Measurements from ENCODE around the gene ZC3H6.

DNA sequence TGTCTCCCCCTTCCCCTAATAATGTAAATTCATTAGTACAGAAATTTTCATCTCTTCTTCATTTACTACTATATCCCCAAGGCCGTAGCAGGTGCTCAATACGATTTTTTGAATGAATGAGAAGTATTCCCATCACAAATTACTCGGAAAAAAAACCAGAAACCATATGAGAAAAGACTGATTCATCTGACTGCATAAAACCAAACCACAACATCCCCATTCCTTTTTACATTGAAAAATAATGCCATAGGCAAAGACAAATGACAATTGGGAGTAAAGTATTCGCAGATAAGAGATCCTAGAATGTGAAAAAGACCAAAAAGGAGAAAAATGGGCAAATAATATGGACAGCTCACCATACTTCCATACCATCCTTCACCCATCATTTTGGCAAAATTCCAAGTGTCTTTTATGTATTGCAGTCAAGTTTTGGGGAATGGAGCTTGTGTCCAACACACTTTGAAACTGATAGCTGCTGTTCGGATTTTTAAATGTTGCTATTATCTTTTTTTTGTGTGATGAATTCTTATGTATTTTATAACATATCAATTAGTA, 22.1 kb upstream of the ZC3H6 start:
- TF ChIP-seq, protein P1, sequence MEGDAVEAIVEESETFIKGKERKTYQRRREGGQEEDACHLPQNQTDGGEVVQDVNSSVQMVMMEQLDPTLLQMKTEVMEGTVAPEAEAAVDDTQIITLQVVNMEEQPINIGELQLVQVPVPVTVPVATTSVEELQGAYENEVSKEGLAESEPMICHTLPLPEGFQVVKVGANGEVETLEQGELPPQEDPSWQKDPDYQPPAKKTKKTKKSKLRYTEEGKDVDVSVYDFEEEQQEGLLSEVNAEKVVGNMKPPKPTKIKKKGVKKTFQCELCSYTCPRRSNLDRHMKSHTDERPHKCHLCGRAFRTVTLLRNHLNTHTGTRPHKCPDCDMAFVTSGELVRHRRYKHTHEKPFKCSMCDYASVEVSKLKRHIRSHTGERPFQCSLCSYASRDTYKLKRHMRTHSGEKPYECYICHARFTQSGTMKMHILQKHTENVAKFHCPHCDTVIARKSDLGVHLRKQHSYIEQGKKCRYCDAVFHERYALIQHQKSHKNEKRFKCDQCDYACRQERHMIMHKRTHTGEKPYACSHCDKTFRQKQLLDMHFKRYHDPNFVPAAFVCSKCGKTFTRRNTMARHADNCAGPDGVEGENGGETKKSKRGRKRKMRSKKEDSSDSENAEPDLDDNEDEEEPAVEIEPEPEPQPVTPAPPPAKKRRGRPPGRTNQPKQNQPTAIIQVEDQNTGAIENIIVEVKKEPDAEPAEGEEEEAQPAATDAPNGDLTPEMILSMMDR (IDR thresholded peaks at IDR 0.05; ENCODE audit: low read depth, low read length) = no peak
- TF ChIP-seq POLR2A (IDR thresholded peaks at IDR 0.05; ENCODE audit: extremely low read depth, insufficient read length) (no peak), MYC (IDR thresholded peaks at IDR 0.05; ENCODE audit: low read depth, low read length) (no peak)
- TF ChIP-seq, protein P2, sequence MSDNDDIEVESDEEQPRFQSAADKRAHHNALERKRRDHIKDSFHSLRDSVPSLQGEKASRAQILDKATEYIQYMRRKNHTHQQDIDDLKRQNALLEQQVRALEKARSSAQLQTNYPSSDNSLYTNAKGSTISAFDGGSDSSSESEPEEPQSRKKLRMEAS (IDR thresholded peaks at IDR 0.05; ENCODE audit: low read depth, low read length) = no peak
